ENCODE measurements around the gene KRT15. TPM values are rescaled to one million over a fixed set of nuclear protein-coding genes. Genes with fewer than 3 reads are reported as not detected.
A peak's percentile ranks its signal among the peaks of the same experiment; 100 is the strongest.

Gene KRT15
- total RNA-seq, 1 experiment from 2014 or later = 0.59 TPM

DNA sequence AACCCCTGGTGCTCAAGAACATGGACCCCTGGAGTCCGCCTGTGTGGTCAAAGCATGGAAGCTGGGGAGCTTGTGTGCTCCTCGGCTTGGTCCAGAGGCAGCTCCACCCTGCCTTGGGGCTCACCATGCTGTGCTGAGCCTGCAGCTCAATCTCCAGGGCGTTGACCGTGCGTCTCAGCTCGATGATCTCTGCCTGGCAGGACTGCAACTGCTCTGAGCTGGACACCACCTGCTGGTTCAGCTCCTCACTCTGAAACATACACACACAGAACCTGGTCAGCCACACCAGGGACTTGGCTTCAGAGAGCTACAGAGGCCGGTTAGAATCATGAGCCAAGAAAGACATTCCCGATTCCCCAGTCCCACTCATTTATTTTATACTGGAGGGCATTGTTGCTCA is 40.5 kb downstream of the KRT15 start:
- Histone ChIP-seq H3K27me3 (ENCODE audit: control insufficient read depth, insufficient read depth, low read length) (no peaks in the 10 kb centered on the region), H3K4me3 (ENCODE audit: insufficient read depth, low read depth, low read length) (no peak overlapping the region), H3K36me3 (replicated peaks; ENCODE audit: control insufficient read depth, insufficient read depth, low read length) (no peaks in the 10 kb centered on the region)
- no peak for DNase-seq

DNA sequence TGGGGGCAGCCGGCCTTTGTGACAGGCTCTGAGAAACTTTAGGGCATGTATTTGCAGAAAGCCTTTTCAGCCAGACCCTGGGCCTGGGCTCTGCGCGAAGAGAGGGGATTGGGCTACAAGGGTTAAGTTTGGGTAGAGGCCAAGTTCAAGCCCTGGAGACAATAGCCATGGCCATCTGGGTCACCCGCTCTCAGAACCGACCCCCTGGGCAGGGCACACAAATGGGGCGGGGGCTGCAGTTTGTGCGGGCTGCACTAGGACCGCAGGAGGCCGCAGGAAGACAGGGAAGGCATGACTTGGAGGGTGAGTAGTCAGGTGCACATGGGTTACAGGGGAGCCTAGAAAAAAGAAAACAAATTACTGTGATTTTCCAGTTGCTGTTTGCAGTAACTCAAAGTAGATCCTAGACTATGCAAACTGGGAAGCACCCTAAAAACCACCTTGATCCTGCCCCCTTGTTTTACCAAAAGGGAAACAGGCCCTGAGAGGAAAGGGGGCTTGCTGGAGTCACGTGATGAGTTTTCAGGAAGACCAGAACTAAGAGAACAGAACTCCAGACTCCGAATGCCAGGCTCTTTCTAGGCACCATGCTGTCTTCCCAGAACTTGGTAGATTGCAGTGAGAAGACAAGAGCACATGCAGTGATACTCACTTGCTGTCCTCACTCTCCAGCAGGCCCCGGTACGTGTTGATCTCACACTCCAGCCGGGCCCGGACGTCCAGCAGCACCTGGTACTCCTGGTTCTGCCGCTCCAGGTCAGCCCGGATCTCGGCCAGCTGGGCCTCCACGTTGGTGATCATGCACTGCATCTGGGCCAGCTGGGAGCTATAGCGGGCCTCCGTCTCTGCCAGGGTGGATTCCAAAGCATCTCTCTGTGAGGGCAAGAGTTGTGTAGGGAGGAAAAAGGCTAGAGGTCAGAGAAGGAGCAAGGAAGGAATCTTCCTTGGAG is 41.5 kb downstream of the KRT15 start:
- no peak for DNase-seq

DNA sequence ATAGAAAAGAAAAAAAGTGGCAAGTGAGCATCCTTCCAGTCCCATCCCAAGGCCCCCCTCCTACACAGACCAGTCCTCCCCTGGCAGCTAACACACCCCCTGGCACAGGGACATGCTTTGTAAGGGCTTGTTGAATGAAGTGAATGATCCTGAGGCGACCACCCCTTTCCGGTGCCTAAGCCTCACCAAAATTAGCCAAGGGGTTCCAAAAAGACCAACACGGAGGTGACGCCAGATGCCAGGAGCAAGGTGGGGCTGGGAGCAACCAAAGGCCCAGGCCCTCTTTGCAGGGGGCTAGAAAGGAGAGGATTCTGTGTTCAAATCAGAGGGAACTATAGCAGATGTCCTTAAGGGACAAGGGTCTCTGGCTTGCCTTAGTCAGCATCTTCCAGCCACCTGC is 43.3 kb downstream of the KRT15 start:
- Histone ChIP-seq H3K4me3 (ENCODE audit: insufficient read depth, low read depth, low read length) (no peak overlapping the region), H3K27me3 (ENCODE audit: control insufficient read depth, insufficient read depth, low read length) (no peaks in the 10 kb centered on the region), H3K36me3 (replicated peaks; ENCODE audit: control insufficient read depth, insufficient read depth, low read length) (no peaks in the 10 kb centered on the region)
- DNase-seq = no peak

More for the DNA sequence above, 41.5 kb downstream of the KRT15 start:
- no peaks in the 10 kb centered on the region for H3K36me3 ChIP-seq (replicated peaks; ENCODE audit: control insufficient read depth, insufficient read depth, low read length)
- H3K4me3 ChIP-seq (ENCODE audit: insufficient read depth, low read depth, low read length) = no peak overlapping the region
- no peaks in the 10 kb centered on the region for H3K27me3 ChIP-seq (ENCODE audit: control insufficient read depth, insufficient read depth, low read length)

DNA sequence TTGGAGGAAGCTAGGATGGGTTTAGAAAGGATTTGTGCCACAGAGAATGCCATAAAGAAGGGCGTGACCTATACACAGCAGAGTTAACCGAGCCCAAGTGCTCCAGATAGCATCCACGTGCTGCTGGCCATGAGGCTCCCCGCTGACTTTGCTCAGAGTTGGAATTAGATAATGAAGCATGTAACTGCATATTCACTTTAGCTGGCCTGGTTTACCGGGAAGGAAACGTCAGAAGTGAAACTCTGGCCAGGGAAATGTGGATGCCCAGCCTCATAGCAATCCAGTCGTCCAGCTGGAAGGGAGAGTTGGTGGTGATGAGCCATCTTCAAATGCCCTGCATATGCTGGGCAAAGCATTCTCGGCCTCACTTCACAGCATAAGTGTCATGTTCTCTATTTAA is 43.8 kb downstream of the KRT15 start:
- no peaks in the 10 kb centered on the region for H3K36me3 ChIP-seq (replicated peaks; ENCODE audit: control insufficient read depth, insufficient read depth, low read length)
- no peak for DNase-seq
- H3K27me3 ChIP-seq (ENCODE audit: control insufficient read depth, insufficient read depth, low read length) = no peaks in the 10 kb centered on the region
- H3K4me3 ChIP-seq (ENCODE audit: insufficient read depth, low read depth, low read length) = no peak overlapping the region

DNA sequence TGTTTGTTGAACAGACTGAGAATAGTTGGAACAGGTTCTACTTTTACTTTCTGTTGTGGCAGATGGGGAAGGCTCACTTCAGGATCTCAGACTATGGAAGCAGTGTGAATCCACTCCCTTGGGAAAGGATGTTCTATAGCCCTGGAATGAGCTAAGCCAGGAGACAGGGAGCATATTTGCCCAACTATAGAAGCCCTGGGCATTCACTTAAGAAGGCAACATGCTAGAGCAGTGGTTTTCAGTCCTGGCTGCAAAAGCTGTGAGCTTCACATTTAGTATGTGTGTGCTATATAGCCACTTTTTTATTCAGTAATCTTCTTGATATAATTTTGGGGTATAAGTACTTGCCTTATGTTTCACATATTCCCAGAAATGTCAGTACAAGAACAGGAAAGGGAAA is 50.3 kb downstream of the KRT15 start:
- no peaks in the 10 kb centered on the region for H3K36me3 ChIP-seq (replicated peaks; ENCODE audit: control insufficient read depth, insufficient read depth, low read length)
- H3K27me3 ChIP-seq (ENCODE audit: control insufficient read depth, insufficient read depth, low read length) = no peaks in the 10 kb centered on the region
- H3K4me3 ChIP-seq (ENCODE audit: insufficient read depth, low read depth, low read length) = no peak overlapping the region
- DNase-seq = no peak

DNA sequence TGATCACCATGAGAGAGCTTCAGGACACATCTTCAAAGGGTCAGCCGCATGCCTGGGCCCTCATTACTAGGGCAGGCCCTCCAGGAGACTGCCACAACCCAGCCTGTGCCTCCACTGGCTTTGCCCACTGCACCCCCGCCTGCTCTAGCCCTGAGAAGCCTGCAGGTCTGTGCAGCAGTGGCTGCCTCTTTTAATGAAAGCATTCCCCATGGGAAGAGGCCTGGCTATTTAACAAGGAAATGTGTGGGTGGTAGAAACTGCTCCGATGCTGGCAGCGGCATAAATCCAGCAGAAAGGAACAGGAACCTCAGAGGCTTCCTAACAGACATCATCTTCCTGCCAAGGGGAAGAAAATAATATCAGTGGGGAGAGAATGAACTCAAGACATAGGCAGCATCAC is 51.1 kb downstream of the KRT15 start:
- H3K4me3 ChIP-seq (ENCODE audit: insufficient read depth, low read depth, low read length) = no peak overlapping the region
- no peaks in the 10 kb centered on the region for H3K36me3 ChIP-seq (replicated peaks; ENCODE audit: control insufficient read depth, insufficient read depth, low read length)
- no peaks in the 10 kb centered on the region for H3K27me3 ChIP-seq (ENCODE audit: control insufficient read depth, insufficient read depth, low read length)
- no peak for DNase-seq

DNA sequence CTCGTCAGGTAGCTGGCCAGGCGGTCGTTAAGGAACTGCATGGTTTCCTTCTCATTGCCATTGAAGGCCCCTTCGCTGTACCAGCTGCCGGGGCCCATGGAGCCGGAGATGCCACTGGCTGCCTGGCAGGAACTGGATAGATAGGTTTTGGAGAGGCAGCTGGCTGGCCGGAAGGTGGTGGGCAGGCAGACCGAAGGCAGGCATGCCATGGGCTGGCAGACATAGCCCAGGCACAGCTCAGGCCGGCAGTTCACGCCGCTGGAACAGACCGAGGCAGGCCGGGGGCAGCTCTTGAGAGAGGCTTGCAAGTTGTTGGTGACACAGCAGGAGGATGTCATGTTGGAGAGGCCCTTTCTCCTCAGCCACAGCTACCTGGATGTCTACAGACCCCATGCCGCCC is 51.7 kb downstream of the KRT15 start, which contains the start of gene KRT32:
KRT32 (minus strand) TSS at position 399 of the 400 bp plus-strand sequence; CDS start at position 338, 61 bp downstream.
- Histone ChIP-seq H3K4me3 (ENCODE audit: insufficient read depth, low read depth, low read length) (no peak within 1 kb of the TSS), H3K27me3 (ENCODE audit: control insufficient read depth, insufficient read depth, low read length) (no peaks in the 10 kb centered on the region), H3K36me3 (replicated peaks; ENCODE audit: control insufficient read depth, insufficient read depth, low read length) (no peaks in the 10 kb centered on the region)
- DNase-seq = peak; percentile 16

GRCh38 chr17:41464682-41465081 is 54.0 kb downstream of the KRT15 start:
- H3K4me3 ChIP-seq (ENCODE audit: insufficient read depth, low read depth, low read length) = no peak overlapping the region
- no peaks in the 10 kb centered on the region for H3K27me3 ChIP-seq (ENCODE audit: control insufficient read depth, insufficient read depth, low read length)
- no peaks in the 10 kb centered on the region for H3K36me3 ChIP-seq (replicated peaks; ENCODE audit: control insufficient read depth, insufficient read depth, low read length)
- DNase-seq = no peak

DNA sequence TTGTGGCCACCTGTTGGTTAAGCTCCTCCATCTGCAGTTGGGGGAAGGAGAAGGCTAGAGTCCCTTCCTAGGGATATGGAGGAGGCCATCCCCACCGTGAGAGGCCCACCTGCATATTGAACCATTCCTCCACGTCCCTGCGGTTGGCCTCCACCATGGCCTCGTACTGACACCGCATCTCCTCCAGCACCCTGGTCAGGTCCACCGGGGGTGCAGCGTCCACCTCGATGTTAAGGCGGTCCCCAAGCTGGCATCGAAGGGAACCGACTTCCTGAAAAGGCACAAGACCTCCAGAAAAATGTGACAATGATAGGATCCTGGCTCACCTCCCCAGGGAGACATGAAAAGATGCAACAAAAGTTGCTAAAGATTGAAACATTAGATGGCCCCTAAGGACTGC is 54.5 kb downstream of the KRT15 start:
- no peaks in the 10 kb centered on the region for H3K36me3 ChIP-seq (replicated peaks; ENCODE audit: control insufficient read depth, insufficient read depth, low read length)

DNA sequence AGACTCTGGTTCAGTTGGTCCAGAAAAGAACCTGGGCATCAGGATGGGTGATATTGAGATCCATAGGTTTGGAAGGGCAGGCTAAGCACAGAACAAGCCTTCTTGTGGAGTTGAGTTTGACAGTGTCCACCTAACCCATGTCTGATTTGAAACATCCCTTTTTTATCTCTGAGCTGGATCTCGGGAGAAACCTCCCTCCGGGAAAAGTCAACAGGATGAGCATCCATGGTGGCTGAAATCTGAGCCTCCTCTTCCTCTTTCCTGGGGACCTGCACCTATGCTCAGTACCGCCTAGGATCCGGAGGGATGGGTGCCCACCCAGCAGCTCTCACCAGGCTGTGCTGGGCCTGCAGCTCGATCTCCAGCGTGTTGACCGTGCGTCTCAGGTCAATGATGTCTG is 54.9 kb downstream of the KRT15 start:
- Histone ChIP-seq H3K27me3 (ENCODE audit: control insufficient read depth, insufficient read depth, low read length) (no peaks in the 10 kb centered on the region), H3K4me3 (ENCODE audit: insufficient read depth, low read depth, low read length) (no peak overlapping the region), H3K36me3 (replicated peaks; ENCODE audit: control insufficient read depth, insufficient read depth, low read length) (no peaks in the 10 kb centered on the region)
- DNase-seq = no peak

More for the DNA sequence above, 54.5 kb downstream of the KRT15 start:
- no peaks in the 10 kb centered on the region for H3K27me3 ChIP-seq (ENCODE audit: control insufficient read depth, insufficient read depth, low read length)
- H3K4me3 ChIP-seq (ENCODE audit: insufficient read depth, low read depth, low read length) = no peak overlapping the region
- no peak for DNase-seq

Other genes with a start within 250 kb of the KRT15 start
- gene KRTAP9-7, start 243.2 kb downstream of the KRT15 start, total RNA-seq (2014; rRNA removed; shearing (Covaris generic)) = not detected in 2 replicates
- gene KRTAP29-1, start 216.0 kb downstream of the KRT15 start, total RNA-seq (2014; rRNA removed; shearing (Covaris generic)) = not detected in 2 replicates
- gene KRTAP16-1, start 209.6 kb downstream of the KRT15 start, total RNA-seq (2014; rRNA removed; shearing (Covaris generic)) = not detected in 2 replicates
- not detected in 2 replicates for gene KRTAP17-1, start 203.2 kb downstream of the KRT15 start, total RNA-seq (2014; rRNA removed; shearing (Covaris generic))
- gene KRT33A, start 168.1 kb downstream of the KRT15 start, total RNA-seq (2014; rRNA removed; shearing (Covaris generic)) = not detected in 2 replicates
- not detected in 2 replicates for gene KRT33B, start 149.1 kb downstream of the KRT15 start, total RNA-seq (2014; rRNA removed; shearing (Covaris generic))
- not detected in 2 replicates for gene KRT34, start 136.6 kb downstream of the KRT15 start, total RNA-seq (2014; rRNA removed; shearing (Covaris generic))
- not detected in 2 replicates for gene KRT31, start 121.3 kb downstream of the KRT15 start, total RNA-seq (2014; rRNA removed; shearing (Covaris generic))
- gene KRT37, start 94.3 kb downstream of the KRT15 start, total RNA-seq (2014; rRNA removed; shearing (Covaris generic)) = not detected in 2 replicates
- gene KRT38, start 77.9 kb downstream of the KRT15 start, total RNA-seq (2014; rRNA removed; shearing (Covaris generic)) = not detected in 2 replicates
- gene KRT32, start 51.5 kb downstream of the KRT15 start, total RNA-seq (2014; rRNA removed; shearing (Covaris generic)) = not detected in 2 replicates
- not detected in 2 replicates for gene KRT35, start 37.7 kb downstream of the KRT15 start, total RNA-seq (2014; rRNA removed; shearing (Covaris generic))
- gene KRT36, start 29.0 kb downstream of the KRT15 start, total RNA-seq (2014; rRNA removed; shearing (Covaris generic)) = not detected in 2 replicates
- gene KRT13, start 13.3 kb downstream of the KRT15 start, total RNA-seq (2014; rRNA removed; shearing (Covaris generic)) = not detected in 2 replicates
- gene KRT19, start 9.4 kb upstream of the KRT15 start, total RNA-seq (2014; rRNA removed; shearing (Covaris generic)) = 44.9 and 116 TPM in 2 replicates
- gene KRT9, start 53.2 kb upstream of the KRT15 start, total RNA-seq (2014; rRNA removed; shearing (Covaris generic)) = not detected in 2 replicates
- not detected in 2 replicates for gene KRT14, start 68.0 kb upstream of the KRT15 start, total RNA-seq (2014; rRNA removed; shearing (Covaris generic))
- not detected in 2 replicates for gene KRT16, start 93.9 kb upstream of the KRT15 start, total RNA-seq (2014; rRNA removed; shearing (Covaris generic))
- 0.07 TPM in 1 of 2 replicates, not detected in the other for gene KRT17, start 105.7 kb upstream of the KRT15 start, total RNA-seq (2014; rRNA removed; shearing (Covaris generic))
- gene EIF1, start 170.0 kb upstream of the KRT15 start, total RNA-seq (2014; rRNA removed; shearing (Covaris generic)) = 62.6 and 74.3 TPM in 2 replicates
- not detected in 2 replicates for gene GAST, start 193.4 kb upstream of the KRT15 start, total RNA-seq (2014; rRNA removed; shearing (Covaris generic))
- 0.28 and 0.48 TPM in 2 replicates for gene HAP1, start 215.8 kb upstream of the KRT15 start, total RNA-seq (2014; rRNA removed; shearing (Covaris generic))

Data from H7 (cell line).